ENCODE results near the gene PLCB2. TPM values are rescaled to one million over a fixed set of nuclear protein-coding genes. Genes with fewer than 3 reads are reported as not detected.

Gene PLCB2
- total RNA-seq, 1 donor from 2014 or later = 4.1 TPM

- DNase-seq (ENCODE audit: low spot score in 2 of 2) = no peak
- FAIRE-seq = no peak
Observed at GRCh38 chr15:40254452-40254851, 53.3 kb downstream of the PLCB2 start.

GRCh38 chr15:40253167-40253790 lies 54.5 kb downstream of the PLCB2 start:
- FAIRE-seq (no peak), DNase-seq (ENCODE audit: low spot score in 2 of 2) (no peak)

- DNase-seq (ENCODE audit: low spot score in 2 of 2) (no peak), FAIRE-seq (no peak)
Observed at GRCh38 chr15:40252438-40253166, 55.1 kb downstream of the PLCB2 start.

- FAIRE-seq = no peak
- no peak for DNase-seq (ENCODE audit: low spot score in 2 of 2)
Observed at GRCh38 chr15:40252141-40252437, 55.6 kb downstream of the PLCB2 start.

- no peak for DNase-seq (ENCODE audit: low spot score in 2 of 2)
Observed at GRCh38 chr15:40251486-40252140, 56.1 kb downstream of the PLCB2 start.

GRCh38 chr15:40250771-40251483 lies 56.8 kb downstream of the PLCB2 start:
- FAIRE-seq (no peak), DNase-seq (ENCODE audit: low spot score in 2 of 2) (no peak)

More at GRCh38 chr15:40251486-40252140, 56.1 kb downstream of the PLCB2 start:
- FAIRE-seq = no peak

GRCh38 chr15:40250304-40250656 lies 57.5 kb downstream of the PLCB2 start:
- no peak for DNase-seq (ENCODE audit: low spot score in 2 of 2)
- no peak for FAIRE-seq

GRCh38 chr15:40249477-40250303 lies 58.0 kb downstream of the PLCB2 start:
- DNase-seq (ENCODE audit: low spot score in 2 of 2) (no peak), FAIRE-seq (no peak)

- DNase-seq (ENCODE audit: low spot score in 2 of 2) = no peak
Observed at GRCh38 chr15:40248006-40248783, 59.5 kb downstream of the PLCB2 start.

GRCh38 chr15:40247406-40247971 lies 60.2 kb downstream of the PLCB2 start:
- DNase-seq (ENCODE audit: low spot score in 2 of 2) = no peak
- no peak for FAIRE-seq

More at GRCh38 chr15:40248006-40248783, 59.5 kb downstream of the PLCB2 start:
- no peak for FAIRE-seq

- DNase-seq (ENCODE audit: low spot score in 2 of 2) (no peak), FAIRE-seq (no peak)
Observed at GRCh38 chr15:40246496-40247280, 61.0 kb downstream of the PLCB2 start.

GRCh38 chr15:40245666-40246450 lies 61.9 kb downstream of the PLCB2 start:
- DNase-seq (ENCODE audit: low spot score in 2 of 2) (no peak), FAIRE-seq (no peak)

- DNase-seq (ENCODE audit: low spot score in 2 of 2) (no peak), FAIRE-seq (no peak)
Observed at GRCh38 chr15:40244961-40245523, 62.7 kb downstream of the PLCB2 start.

- DNase-seq (ENCODE audit: low spot score in 2 of 2) = no peak
- no peak for FAIRE-seq
Observed at GRCh38 chr15:40243126-40243810, 64.5 kb downstream of the PLCB2 start.

- DNase-seq (ENCODE audit: low spot score in 2 of 2) (no peak), FAIRE-seq (no peak)
Observed at GRCh38 chr15:40242601-40243000, 65.1 kb downstream of the PLCB2 start.

GRCh38 chr15:40242213-40242599 lies 65.5 kb downstream of the PLCB2 start:
- FAIRE-seq (no peak), DNase-seq (ENCODE audit: low spot score in 2 of 2) (no peak)
